Measurements from ENCODE around the gene TTC7B. TPM values are rescaled to one million over a fixed set of nuclear protein-coding genes. Genes with fewer than 3 reads are reported as not detected.

Gene TTC7B
- total and polyA plus RNA-seq, 4 donors: 23.1 to 85.0 (median 54.6) TPM

DNA sequence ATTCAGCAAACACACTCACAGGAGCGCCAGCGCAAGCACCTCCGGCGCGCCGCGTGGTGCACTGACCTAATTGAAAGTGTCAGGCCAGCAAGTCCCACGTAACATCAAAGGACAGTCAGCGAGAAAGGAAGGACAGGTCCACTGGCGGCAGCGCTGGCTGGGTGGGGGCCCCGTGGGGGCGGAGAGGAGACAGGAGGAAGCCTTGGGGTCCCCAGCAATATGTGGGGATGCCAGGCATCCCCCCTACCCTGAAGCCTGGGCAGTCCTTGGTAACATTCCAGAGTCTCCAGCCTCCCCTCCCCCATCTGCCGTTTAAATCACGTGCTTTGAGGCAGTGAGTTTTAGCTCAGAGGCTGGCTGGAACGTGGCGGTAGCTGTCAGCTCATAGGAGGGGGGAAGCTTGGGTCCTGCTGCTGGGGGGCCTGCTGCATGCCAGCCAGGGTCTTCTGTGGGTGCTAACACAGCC is 260.2 kb downstream of the TTC7B start:
- DNase-seq (ENCODE audit: low read depth in 4 of 6, low spot score in 6 of 6): peak in 4 of 6 donors; percentile 45 to 90 (median 72)
- peak overlapping the region; percentile 9 for H3K4me3 ChIP-seq (ENCODE audit: low read depth, low read length)

DNA sequence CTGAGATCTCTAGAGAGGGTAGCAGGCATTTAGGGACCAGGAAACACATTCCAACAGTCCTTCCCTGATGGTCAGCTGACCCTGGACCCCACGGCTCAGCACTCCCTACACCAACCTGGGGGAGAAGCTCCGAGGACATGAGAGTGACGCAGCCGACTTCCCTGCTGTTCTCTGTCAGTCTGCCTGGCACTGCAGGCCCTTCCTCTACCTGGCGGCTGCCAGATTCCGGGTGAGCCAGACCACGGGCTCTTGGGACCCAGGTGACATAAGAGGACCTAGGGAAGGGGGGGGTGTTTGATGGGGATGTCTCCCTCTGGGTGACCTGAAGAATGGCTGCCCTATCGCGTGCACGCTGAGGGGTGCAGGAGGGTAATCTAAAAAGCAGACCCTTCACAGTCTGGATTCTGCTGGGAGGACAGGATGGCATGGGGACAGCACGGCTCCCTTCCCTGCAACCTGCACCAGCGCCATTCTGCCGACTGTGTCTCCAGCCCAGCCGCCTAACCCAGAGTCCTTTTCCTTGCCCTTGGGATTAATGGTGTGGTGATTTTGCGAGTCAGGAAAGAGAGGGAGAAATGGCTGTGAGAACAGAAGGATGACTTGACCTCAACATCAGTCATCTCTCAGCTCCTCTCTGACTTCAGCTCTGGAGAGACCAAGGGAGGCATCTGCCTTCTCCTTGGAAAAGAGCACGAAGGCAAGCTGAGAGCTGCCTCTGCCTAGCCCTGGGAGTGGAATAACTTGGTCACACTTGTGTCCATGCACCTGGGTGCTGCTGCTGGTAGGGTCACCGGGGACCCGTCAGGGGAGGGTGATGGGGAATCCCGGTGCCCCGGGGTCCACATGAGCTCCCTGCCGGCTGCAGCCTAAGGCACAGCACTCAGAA is 260.9 kb downstream of the TTC7B start:
- 73% methylated on average over 15 of the region's 21 CpGs for WGBS (ENCODE audit: insufficient coverage)
- H3K4me1 ChIP-seq (ENCODE audit: control insufficient read depth, insufficient read depth, low read length): peaks cover 74% of the 10 kb centered on the region
- peak in 1 of 6 donors; percentile 56 for DNase-seq (ENCODE audit: low read depth in 4 of 6, low spot score in 6 of 6)
- H3K27me3 ChIP-seq (ENCODE audit: control insufficient read depth, insufficient read depth, low read length): no peaks in the 10 kb centered on the region
- peaks cover 47% of the 10 kb centered on the region for H3K36me3 ChIP-seq (ENCODE audit: control insufficient read depth, insufficient read depth, low read length)
- no peaks in the 10 kb centered on the region for H3K9me3 ChIP-seq (ENCODE audit: control insufficient read depth, insufficient read depth, low read length)
- H3K27ac ChIP-seq (ENCODE audit: low read depth, low read length): no peak overlapping the region
- H3K4me3 ChIP-seq (ENCODE audit: low read depth, low read length): no peak overlapping the region

More for the DNA sequence above, 260.2 kb downstream of the TTC7B start:
- H3K27me3 ChIP-seq (ENCODE audit: control insufficient read depth, insufficient read depth, low read length): no peaks in the 10 kb centered on the region
- H3K9me3 ChIP-seq (ENCODE audit: control insufficient read depth, insufficient read depth, low read length): no peaks in the 10 kb centered on the region
- 21% methylated on average over 13 of the region's 17 CpGs for WGBS (ENCODE audit: insufficient coverage)
- no peak overlapping the region for H3K27ac ChIP-seq (ENCODE audit: low read depth, low read length)
- H3K36me3 ChIP-seq (ENCODE audit: control insufficient read depth, insufficient read depth, low read length): peaks cover 46% of the 10 kb centered on the region
- peaks cover 79% of the 10 kb centered on the region for H3K4me1 ChIP-seq (ENCODE audit: control insufficient read depth, insufficient read depth, low read length)

DNA sequence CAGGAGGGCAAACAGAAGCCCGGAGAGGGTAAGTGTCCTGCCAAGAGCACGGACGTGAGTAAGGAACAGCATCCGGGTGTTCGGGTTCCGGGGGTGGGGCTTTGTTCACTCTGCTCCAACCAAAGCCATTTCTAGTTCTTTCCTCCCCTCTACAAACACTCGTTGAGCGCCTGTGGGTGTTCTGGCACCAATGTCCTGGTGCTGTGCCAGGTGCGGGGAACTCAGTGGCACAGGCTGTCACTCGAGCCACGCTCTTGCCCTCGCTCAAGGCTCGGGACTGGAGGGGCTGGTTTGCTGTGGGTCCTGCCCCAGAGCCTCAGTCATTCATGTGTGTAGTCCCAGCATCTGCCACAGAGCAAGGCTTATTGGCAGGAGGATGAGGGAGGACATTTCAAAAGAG is 261.9 kb downstream of the TTC7B start:
- 48% methylated on average over 12 of the region's 13 CpGs for WGBS (ENCODE audit: insufficient coverage)
- Histone ChIP-seq H3K9me3 (ENCODE audit: control insufficient read depth, insufficient read depth, low read length) (no peaks in the 10 kb centered on the region), H3K27me3 (ENCODE audit: control insufficient read depth, insufficient read depth, low read length) (no peaks in the 10 kb centered on the region), H3K27ac (ENCODE audit: low read depth, low read length) (peak overlapping the region; percentile 1), H3K36me3 (ENCODE audit: control insufficient read depth, insufficient read depth, low read length) (peaks cover 46% of the 10 kb centered on the region), H3K4me3 (ENCODE audit: low read depth, low read length) (no peak overlapping the region), H3K4me1 (ENCODE audit: control insufficient read depth, insufficient read depth, low read length) (peaks cover 73% of the 10 kb centered on the region)
- DNase-seq (ENCODE audit: low read depth in 4 of 6, low spot score in 6 of 6): peak in 2 of 6 donors; percentile 60 to 67

DNA sequence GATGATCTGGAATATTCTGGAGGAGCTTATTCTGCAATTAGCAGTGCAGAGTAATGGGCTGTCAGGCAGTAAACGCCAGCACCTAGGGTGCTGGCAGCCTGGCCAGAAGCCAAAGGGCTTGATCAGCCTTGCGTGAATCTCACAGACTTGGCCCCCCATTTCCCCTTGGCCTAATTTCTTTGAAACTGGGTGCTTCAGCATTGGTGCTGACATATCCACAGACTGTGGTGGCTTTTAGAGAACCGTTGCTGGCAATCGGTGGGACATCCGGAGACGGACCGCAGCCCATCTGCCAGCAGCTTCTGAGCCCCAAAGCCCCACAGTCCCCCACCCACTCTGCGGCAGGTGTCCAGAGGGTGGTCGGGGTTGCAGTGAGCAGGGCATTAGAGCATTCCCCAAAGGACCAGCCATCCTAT is 262.3 kb downstream of the TTC7B start:
- Histone ChIP-seq H3K9me3 (ENCODE audit: control insufficient read depth, insufficient read depth, low read length) (no peaks in the 10 kb centered on the region), H3K4me3 (ENCODE audit: low read depth, low read length) (no peak overlapping the region), H3K4me1 (ENCODE audit: control insufficient read depth, insufficient read depth, low read length) (peaks cover 70% of the 10 kb centered on the region), H3K27me3 (ENCODE audit: control insufficient read depth, insufficient read depth, low read length) (no peaks in the 10 kb centered on the region), H3K27ac (ENCODE audit: low read depth, low read length) (peak overlapping the region; percentile 1), H3K36me3 (ENCODE audit: control insufficient read depth, insufficient read depth, low read length) (peaks cover 46% of the 10 kb centered on the region)
- WGBS (ENCODE audit: insufficient coverage): 37% methylated on average over 9 of the region's 9 CpGs
- DNase-seq (ENCODE audit: low read depth in 4 of 6, low spot score in 6 of 6): peak in 2 of 6 donors; percentile 65 to 66

DNA sequence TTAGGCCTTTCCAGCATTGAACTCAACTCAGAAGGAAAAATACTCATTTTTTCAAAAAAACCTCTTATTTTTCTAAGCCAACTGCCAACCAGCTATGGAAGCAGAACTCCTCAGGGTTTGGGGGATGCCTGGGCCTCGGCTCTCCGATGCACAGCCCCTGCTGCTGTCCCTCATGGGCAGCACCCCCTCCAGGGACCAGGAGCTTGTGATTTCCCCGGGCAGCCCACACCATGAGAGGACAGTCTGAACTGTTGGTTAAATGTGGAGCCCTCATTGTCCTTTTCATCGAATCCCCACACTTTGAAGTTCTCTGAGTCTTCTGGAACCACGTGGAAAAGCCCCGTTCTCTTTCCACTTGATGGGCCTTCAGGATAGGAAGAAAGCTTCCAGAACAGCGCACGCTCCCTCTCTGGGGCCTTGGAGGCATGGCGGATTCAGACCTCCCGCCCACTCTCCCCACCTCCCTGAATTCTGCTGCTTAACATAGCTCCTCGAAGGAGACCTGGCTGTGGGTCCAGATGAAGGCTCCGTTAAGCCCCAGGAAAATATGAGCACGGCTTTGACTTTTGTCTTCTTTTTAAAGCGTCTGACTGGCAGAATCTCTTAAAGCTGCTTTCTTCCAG is 262.8 kb downstream of the TTC7B start:
- peaks cover 42% of the 10 kb centered on the region for H3K36me3 ChIP-seq (ENCODE audit: control insufficient read depth, insufficient read depth, low read length)
- WGBS (ENCODE audit: insufficient coverage): 69% methylated on average over 12 of the region's 14 CpGs
- H3K27ac ChIP-seq (ENCODE audit: low read depth, low read length): no peak overlapping the region
- no peaks in the 10 kb centered on the region for H3K27me3 ChIP-seq (ENCODE audit: control insufficient read depth, insufficient read depth, low read length)
- no peak overlapping the region for H3K4me3 ChIP-seq (ENCODE audit: low read depth, low read length)
- H3K9me3 ChIP-seq (ENCODE audit: control insufficient read depth, insufficient read depth, low read length): no peaks in the 10 kb centered on the region
- peak in 2 of 6 donors; percentile 51 to 56 for DNase-seq (ENCODE audit: low read depth in 4 of 6, low spot score in 6 of 6)
- H3K4me1 ChIP-seq (ENCODE audit: control insufficient read depth, insufficient read depth, low read length): peaks cover 65% of the 10 kb centered on the region

DNA sequence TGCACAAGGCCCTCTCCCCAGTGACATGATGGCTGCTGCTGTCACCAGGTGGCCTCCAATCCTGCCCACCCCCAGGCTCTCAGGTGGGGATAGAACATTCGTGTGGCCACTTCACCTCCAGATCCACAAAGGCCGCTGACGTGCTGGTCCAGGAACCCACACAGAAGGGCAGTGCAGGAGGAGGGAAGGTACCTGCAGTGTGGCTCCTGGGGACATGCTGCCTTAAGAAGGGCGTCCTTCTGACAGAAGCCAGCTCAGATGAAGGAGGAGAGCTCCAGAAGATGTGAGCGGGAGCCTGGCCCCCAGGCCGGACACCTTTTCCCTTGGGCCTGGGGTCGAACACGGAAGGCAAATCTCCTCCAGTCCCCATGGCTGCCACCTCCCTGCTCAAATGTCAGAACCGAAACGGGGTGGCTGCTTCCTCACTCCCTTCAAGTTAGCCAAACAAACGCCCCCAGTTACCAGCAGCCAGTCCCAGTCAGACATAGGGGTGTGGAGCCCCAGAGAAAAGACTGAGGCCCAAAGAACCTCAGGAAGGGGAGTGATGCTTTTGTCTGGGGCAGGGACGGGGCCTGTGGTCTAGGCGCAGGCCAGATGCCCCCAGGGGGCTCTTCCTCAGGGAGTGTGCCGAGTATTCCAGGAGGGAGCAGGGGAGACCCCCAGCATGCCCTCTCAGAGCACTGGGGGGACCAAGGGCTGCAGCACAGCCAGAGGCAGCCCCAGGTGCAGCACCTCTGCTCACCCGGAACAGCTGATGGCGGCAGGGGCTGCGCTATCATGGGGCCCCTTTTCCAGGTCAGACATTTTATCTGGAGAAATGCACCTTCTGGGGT is 263.5 kb downstream of the TTC7B start:
- WGBS (ENCODE audit: insufficient coverage): 94% methylated on average over 14 of the region's 17 CpGs
- Histone ChIP-seq H3K4me1 (ENCODE audit: control insufficient read depth, insufficient read depth, low read length) (peaks cover 63% of the 10 kb centered on the region), H3K27me3 (ENCODE audit: control insufficient read depth, insufficient read depth, low read length) (no peaks in the 10 kb centered on the region), H3K4me3 (ENCODE audit: low read depth, low read length) (no peak overlapping the region), H3K27ac (ENCODE audit: low read depth, low read length) (no peak overlapping the region), H3K9me3 (ENCODE audit: control insufficient read depth, insufficient read depth, low read length) (no peaks in the 10 kb centered on the region), H3K36me3 (ENCODE audit: control insufficient read depth, insufficient read depth, low read length) (peaks cover 35% of the 10 kb centered on the region)
- no peak for DNase-seq (ENCODE audit: low read depth in 4 of 6, low spot score in 6 of 6)

DNA sequence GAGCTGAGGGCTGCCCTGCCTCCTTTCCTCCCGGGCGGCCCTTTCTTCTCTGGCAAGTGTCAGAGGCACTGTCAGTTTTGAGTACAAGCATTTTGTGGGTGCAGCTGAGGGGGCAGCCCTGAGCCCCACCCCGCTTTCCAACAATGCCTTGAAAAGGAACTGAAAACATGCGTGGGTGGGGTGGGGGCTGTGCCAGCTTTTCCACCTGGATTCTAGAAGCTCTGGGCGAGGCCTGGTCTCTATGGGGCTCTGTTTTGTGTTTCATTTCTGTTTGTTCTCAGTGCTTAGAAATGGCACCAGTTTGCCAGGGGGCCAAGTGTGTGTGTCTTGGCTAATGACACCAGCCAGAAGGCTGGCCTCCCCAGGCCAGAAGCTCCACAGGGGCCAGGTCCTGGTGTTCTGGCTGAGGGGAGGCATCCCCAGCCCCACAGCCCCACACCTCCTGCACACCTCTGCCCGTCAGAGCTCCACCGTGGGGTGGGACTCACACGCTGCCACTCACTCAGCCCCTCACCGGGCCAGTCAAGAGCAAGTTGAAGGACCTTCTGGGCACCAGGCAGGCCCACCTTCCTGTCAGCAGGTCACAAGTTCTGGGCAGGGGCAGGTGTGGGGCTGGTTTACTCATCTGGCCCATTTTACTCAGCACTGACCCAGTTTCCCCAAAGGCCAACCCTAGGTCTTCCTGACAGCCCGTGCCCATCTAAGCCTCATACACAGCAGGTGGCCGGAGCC is 264.3 kb downstream of the TTC7B start:
- Histone ChIP-seq H3K27ac (ENCODE audit: low read depth, low read length) (no peak overlapping the region), H3K4me1 (ENCODE audit: control insufficient read depth, insufficient read depth, low read length) (peaks cover 61% of the 10 kb centered on the region), H3K4me3 (ENCODE audit: low read depth, low read length) (no peak overlapping the region), H3K36me3 (ENCODE audit: control insufficient read depth, insufficient read depth, low read length) (peaks cover 30% of the 10 kb centered on the region), H3K9me3 (ENCODE audit: control insufficient read depth, insufficient read depth, low read length) (no peaks in the 10 kb centered on the region), H3K27me3 (ENCODE audit: control insufficient read depth, insufficient read depth, low read length) (no peaks in the 10 kb centered on the region)
- WGBS (ENCODE audit: insufficient coverage): 78% methylated on average over 8 of the region's 11 CpGs
- no peak for DNase-seq (ENCODE audit: low read depth in 4 of 6, low spot score in 6 of 6)

DNA sequence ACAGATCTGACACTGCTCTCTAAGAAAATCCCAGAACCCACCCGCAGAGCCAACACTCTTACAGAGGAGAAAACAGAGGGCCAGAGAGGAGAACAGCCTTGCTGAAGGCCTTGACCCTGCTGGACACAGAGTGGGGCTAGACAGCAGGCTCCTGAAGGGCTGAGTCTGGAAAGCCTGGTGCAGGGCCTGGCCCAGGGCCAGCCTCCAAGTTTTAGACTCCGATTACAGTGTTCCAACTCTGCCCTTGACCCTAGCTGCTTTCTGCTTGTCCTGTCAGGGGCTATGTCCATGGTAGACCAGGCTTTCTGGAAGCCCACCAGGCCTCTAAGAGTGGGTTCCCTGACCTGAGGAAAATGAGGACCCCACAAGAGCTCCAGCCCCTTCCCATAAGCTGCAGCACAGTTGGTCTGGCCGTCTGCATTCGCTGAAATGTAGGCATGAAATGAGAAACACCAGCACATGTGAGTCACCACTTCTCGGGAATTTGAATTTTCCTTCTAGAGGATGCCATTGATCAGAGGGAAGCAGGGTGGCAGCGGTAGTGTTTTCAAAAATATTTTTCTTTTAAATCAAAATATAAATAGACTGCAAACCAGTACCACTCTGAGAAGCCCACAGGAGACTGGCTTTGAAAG is 265.0 kb downstream of the TTC7B start:
- WGBS (ENCODE audit: insufficient coverage): 67% methylated on average over 3 of the region's 6 CpGs
- peaks cover 61% of the 10 kb centered on the region for H3K4me1 ChIP-seq (ENCODE audit: control insufficient read depth, insufficient read depth, low read length)
- no peaks in the 10 kb centered on the region for H3K9me3 ChIP-seq (ENCODE audit: control insufficient read depth, insufficient read depth, low read length)
- H3K27ac ChIP-seq (ENCODE audit: low read depth, low read length): no peak overlapping the region
- DNase-seq (ENCODE audit: low read depth in 4 of 6, low spot score in 6 of 6): no peak
- H3K4me3 ChIP-seq (ENCODE audit: low read depth, low read length): no peak overlapping the region
- H3K27me3 ChIP-seq (ENCODE audit: control insufficient read depth, insufficient read depth, low read length): no peaks in the 10 kb centered on the region
- peaks cover 26% of the 10 kb centered on the region for H3K36me3 ChIP-seq (ENCODE audit: control insufficient read depth, insufficient read depth, low read length)
